Prostate gland (tissue), 2 donors: Measurements from ENCODE around the gene CDC14B.

Source experiments
- CTCF ChIP-seq, 4 experiments: fragments of 200-600 bp in 2 of 4; fragments of 450-650 bp in 2 of 4; sonication (generic) in 2 of 4; IDR thresholded peaks; 1 replicate in 3 of 4; 2 replicates in 1 of 4; pipeline ENCODE4 v1.5.1; 2016 to 2019; ENCODE audit warnings: antibody characterized with exemption in 4 of 4, mild to moderate bottlenecking in 2 of 4, moderate library complexity in 2 of 4
- POLR2A ChIP-seq: fragments of 450-650 bp; IDR thresholded peaks from one replicate; pipeline ENCODE4 v1.6.1; 2016; ENCODE audit warnings: antibody characterized with exemption, mild to moderate bottlenecking
- POLR2AphosphoS5 ChIP-seq: sonication (generic); formaldehyde crosslinking; IDR thresholded peaks from one replicate; pipeline ENCODE4 v1.6.1; 2017; ENCODE audit warnings: antibody characterized with exemption

- TF ChIP-seq CTCF (IDR thresholded peaks at IDR 0.05) (no peak), POLR2AphosphoS5 (no peak), POLR2A (no peak)
These were observed 109.8 kb downstream of the CDC14B start for GRCh38 chr9:96509848-96510247.
